Testis (tissue), 2 donors: Measurements from ENCODE around the gene RASGRF1.

Experiments
- CTCF ChIP-seq, 3 experiments: fragments of 450-650 bp in 2 of 3; fragments of 200-600 bp in 1 of 3; sonication (generic) in 1 of 3; IDR thresholded peaks; one replicate each; pipeline ENCODE4 v1.5.1; 2016 to 2019; ENCODE audit warnings: antibody characterized with exemption in 3 of 3, mild to moderate bottlenecking in 2 of 3, moderate library complexity in 1 of 3
- POLR2A ChIP-seq: fragments of 450-650 bp; IDR thresholded peaks from one replicate; pipeline ENCODE4 v1.6.1; 2017; ENCODE audit warnings: antibody characterized with exemption, mild to moderate bottlenecking, moderate library complexity

DNA sequence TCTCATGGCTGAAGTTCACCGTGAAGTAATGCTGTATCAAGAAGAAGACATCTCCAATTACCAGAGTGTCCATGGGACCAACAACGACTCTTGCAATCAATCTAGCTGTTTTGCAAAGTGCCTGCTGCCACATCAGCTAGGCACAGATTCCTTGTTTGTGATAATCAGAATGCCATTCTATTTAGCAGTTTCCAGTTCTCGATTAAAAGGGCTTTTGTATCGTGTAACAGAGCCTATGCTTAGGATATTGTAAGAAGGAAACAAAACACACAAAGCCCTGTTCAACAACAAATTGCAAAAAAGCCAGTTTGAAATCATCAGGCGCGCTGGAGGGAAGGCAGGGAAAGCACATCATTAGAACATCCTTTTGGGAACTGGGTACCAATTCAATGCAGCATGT lies 26.1 kb downstream of the RASGRF1 start:
- no peak for TF ChIP-seq CTCF (IDR thresholded peaks at IDR 0.05)
- TF ChIP-seq POLR2A = no peak
